HG02852 (cell line): ENCODE data around the gene PDK1.
"Not testable (repeated sequence)": the region's sequence is repeated elsewhere in the genome, so short reads cannot be mapped to it uniquely, and the experiment has no call there.

Experiments
- ATAC-seq: cut with Tn5 transposase; IDR thresholded peaks from one replicate; pipeline ENCODE4 v1.9.1; 2021; ENCODE audit warnings: mild to moderate bottlenecking, moderate library complexity; ENCODE audit not compliant: unreplicated experiment

The PDK1 gene

GRCh38 chr2:172555522-172556283, at the start of gene PDK1:
TSS of gene PDK1 (plus strand) at chr2:172556090. CDS start at chr2:172556151, 61 bp downstream.
- ATAC-seq: peak; percentile 89

DNA sequence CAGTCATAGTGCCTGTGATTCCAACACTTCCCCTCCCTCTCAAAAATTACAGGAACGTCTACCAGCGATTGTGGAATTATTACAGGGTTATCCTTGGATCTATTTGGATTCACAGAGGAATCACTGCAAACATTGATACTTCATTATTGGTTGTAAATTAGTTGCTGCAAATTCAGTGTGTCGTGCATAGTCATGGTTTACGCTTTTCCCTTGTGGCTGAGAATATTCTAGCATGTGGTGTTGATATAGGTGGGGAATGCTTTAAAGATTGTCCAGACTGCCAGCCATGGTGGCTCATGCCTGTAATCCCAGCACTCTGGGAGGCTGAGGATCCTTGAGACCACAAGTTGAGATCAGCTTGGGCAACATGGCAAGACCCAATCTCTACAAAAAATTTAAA, 48.7 kb upstream of the PDK1 start:
- ATAC-seq: no peak

DNA sequence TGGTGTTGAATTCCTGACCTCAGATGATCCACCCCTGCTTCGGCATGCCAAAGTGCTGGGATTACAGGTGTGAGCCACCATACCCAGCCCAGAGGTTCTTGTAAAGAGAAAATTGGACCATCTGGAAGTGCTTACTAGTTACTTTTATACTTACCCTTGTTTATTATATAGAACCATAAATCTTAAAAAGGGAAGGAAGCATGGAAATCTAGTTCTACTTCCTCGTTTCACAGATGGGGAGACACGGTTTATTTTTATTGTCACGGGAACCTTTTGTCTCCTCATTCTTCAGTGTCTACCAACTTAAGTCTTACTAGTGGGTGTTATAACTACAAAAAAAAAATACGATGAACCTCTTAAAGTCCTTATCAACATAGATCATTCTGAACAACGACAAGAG, 45.8 kb upstream of the PDK1 start:
- ATAC-seq: no peak

GRCh38 chr2:172510548-172510947, 45.3 kb upstream of the PDK1 start:
- ATAC-seq: no peak

GRCh38 chr2:172512810-172513523, 42.9 kb upstream of the PDK1 start:
- no peak for ATAC-seq

DNA sequence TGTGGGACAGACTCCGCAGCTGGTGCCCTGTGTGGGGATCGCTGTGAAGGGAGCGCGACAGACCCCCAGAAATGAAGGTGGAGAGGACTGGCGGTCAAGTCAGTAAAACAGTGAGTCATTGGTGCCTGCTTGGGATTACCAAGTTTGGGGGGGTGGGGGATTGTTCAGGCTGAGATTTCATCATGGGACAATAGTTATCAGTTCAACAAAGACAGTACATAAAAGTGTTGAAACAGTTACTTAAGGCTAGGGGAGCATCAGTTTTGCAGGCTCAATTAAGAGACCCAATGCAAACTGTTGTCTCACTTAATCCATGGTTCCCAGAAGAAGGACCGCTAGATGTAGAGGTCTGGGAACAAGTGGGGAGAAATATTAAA, 42.4 kb upstream of the PDK1 start:
- no peak for ATAC-seq

DNA sequence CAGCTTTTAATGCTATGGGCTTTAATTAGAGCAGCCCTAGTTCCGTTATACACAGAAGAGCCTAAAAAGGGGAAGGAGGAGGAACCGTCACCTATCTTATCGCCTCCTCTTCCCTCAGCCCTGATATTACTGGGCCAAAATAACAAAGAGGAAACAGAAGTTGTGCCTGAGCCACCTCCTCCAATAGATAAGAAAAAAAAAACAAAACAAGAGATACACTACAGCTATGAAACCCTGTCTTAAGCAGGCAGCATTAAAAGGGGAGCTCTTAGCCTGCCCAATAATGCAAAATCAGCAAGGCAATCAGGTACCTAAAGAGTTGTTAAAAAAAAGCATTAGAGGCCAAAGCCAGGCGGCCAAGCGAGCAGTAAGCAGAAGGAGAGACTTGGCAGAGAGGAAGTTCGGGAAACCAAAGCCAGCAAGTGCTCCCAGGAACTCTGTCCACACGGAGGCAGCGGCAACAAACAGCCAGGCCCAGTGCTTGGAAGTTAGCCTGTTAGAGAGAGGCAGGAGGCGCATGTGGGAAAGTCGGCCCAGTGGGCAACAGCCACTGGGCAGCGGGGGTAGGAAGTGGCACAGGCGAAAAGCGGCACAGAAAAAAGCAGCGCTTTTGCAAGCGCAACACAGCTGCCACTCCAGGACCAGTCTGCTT, 41.8 kb upstream of the PDK1 start:
- ATAC-seq: no peak

DNA sequence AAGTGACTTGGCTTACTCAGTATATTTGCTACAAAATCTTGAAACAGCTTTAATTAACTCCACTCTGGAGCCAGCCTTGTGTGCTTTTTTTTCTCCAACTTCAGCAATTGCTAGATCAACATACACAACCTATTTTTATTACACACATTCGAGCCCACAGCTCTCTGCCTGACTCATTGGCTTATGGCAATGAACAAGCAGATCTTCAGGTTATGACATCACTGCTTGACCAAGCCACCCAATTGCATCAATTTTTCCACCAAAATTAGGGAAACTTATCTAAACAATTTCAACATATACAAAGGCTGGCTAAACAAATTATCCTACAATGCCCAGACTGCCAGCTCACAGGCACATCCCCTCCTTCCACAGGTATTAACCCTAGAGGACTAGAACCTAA, 39.6 kb upstream of the PDK1 start:
- ATAC-seq: no peak

DNA sequence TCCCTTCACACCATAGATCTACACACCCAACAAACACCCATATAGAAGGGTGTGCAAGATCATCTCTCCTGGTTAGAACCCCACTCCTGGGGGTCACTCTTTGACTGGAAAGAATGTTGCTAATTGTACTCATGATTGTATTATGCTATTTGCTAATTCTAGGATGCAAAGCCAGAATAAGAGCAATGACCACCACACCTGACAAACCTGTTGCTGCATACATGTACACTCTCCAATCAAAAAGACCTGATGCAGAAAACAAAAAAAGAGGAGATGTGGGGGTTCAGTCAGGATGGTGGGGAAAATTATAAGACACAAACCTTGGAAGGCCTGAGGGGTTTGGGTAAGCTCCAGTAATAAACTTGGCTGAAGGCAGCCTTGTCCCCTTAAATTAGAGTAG, 36.9 kb upstream of the PDK1 start:
- ATAC-seq: no peak

- ATAC-seq: no peak
These were observed 30.3 kb upstream of the PDK1 start for GRCh38 chr2:172525601-172526000.

DNA sequence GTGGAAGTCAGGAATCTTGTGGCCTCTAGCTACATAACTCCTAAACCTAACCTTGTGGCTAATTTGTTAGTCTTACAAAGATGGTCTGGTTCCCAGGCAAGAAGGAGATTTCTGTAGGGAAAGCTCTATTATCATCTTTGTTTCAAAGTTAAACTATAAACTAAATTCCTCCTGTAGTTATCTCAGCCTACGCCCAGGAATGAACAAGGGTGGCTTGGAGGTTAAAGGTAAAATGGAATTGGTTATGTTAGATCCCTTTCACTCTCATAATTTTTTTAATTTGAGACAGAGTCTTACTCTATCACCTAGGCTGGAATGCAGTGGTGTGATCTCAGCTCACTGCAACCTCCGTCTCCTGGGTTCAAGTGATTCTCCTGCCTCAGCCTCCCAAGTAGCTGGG, 24.6 kb upstream of the PDK1 start:
- no peak for ATAC-seq

DNA sequence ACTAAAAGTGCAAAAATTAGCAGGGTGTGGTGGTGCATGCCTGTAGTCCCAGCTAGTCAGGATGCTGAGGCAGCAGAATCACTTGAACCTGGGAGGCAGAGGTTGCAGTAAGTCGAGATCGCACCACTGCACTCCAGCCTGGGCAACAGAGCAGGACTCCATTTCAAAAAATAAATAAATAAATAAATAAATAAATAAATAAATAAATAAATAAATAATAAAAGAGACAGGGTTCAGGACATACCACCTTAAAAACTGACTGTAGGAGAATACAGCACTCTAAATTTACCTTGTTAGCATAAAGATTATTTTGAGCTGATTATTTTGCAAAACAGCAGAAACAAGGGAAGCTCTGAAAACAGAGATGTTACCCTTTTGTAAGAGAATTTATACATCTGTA, 23.4 kb upstream of the PDK1 start:
- not testable (repeated sequence) for ATAC-seq

DNA sequence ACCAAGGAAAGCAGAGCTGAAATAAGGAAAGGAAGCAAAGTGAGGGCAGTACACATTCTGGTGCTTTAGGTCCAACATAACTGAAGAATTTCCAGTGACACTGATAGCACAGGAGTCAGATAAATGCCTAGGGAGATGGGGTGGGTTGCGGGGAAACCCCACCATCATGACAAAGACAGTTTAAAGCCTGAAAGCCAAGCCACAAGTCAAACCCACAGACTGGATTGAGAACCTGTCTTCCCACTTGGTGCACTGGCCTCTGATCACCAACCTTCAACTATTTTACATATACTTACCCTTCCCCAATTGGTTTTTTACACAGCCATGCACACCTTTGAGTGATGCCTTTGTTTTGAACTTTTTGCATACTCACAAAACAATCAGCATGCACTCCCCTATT, 22.2 kb upstream of the PDK1 start:
- ATAC-seq: no peak

DNA sequence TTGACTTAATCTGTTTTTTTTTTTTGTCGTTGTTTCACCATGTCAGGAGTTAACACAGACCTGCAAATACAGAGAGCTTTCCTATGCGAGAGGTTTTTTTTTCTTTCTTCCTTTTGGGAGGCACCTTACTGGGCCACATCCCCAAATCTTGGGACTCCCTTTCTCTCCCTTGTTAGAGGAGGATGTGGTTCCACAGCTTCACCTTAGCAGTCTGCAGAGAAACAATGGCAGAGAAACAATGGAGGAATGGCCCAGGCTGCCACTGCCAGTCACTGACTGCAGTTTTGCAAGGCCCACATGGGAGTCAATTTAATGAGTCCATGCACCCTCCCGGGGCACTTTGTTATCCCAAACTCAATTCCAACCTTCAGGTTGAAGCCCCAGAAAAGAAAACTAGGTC, 20.8 kb upstream of the PDK1 start:
- no peak for ATAC-seq

DNA sequence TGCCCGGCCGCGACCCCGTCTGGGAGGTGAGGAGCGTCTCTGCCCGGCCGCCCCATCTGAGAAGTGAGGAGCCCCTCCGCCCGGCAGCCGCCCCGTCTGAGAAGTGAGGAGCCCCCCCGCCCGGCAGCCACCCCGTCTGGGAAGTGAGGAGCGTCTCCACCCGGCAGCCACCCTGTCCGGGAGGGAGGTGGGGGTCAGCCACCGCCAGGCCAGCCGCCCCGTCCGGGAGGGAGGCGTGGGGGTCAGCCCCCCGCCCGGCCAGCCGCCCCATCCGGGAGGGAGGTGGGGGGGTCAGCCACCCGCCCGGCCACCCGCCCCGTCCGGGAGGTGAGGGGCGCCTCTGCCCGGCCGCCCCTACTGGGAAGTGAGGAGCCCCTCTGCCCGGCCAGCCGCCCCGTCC, 18.0 kb upstream of the PDK1 start:
- ATAC-seq: not testable (repeated sequence)

GRCh38 chr2:172539767-172540166, 16.1 kb upstream of the PDK1 start:
- no peak for ATAC-seq

DNA sequence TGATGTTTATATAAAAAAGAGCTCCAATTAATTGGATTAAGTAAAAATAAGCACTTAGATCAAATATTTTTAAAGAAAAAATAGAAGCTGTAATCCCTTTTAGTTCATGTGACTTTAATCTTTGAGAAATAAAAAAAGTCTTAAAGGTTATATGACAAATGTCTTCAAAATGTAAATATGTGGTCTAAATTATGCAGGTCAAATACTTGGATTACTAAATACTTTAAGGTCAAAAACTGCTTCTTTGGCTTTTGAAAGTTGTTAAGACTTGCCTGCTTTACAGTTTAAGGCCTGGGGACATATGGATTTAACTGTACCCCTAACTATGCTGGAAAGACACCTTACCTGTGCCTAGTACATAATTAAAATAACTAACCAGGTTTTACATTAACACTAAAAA, 15.5 kb upstream of the PDK1 start:
- ATAC-seq: no peak

GRCh38 chr2:172545408-172546075, 10.3 kb upstream of the PDK1 start:
- no peak for ATAC-seq

DNA sequence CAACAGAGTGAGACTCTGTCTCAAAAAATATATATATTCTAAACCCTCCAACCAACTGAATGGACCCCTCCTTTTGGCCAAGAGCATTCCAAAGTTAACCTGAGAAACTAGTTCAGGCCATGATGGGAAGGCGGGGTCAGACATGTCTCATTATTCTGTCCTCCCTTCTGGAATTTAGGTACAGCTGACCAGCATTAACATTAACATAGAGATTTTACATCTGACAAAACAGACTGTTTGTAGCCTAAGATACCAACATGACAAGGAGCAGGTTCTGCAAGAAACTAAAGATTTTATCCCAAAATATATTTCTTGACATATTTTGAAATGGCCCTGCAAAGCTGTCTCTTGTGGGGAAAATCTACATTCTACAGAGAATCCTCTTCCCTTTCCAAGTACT, 6.8 kb upstream of the PDK1 start:
- no peak for ATAC-seq

DNA sequence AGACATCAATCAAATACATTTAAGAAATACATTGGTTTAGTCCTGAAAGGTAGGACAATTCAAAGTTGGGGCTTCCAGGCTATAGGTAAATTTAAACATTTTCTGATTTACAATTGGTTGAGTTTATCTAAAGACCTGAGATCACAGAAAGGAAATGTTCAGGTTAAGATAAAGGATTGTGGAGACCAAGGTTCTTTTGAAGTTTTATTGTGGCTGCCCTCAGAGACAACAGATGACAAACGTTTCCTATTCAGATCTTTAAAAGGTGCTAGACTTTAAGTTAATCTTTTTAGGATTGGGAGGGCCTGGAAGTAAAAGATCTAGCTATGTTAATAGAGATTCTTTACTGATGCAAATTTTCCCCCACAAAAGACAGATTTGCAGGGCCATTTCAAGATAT, 6.1 kb upstream of the PDK1 start:
- ATAC-seq: not testable (repeated sequence)

GRCh38 chr2:172550419-172550818, 5.5 kb upstream of the PDK1 start:
- no peak for ATAC-seq

DNA sequence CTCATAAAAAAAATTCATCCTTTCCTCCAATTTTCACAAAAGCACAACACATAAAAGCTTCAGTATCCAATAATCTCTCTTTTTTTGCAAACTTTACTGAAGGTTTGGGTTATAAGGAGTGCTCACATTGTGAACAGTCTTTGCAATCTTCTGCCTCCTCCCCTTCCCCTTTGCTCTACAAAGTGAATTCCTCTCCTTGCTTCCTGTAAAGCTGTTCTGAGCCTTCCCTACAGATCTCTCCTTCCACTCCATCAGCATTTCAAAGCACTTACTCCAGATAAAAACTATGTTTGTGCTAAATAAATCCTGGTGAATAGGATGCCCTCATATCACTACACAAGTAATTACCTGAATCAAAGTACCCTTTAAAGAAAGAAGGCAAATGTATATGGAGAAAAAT, 4.6 kb upstream of the PDK1 start:
- no peak for ATAC-seq
